Measurements from ENCODE around the gene TRMT61A. TPM values are rescaled to one million over a fixed set of nuclear protein-coding genes. Genes with fewer than 3 reads are reported as not detected.

Gene TRMT61A
- total RNA-seq, 1 donor from 2014 or later: 9.0 TPM

GRCh38 chr14:103558071-103558882 lies 29.3 kb downstream of the TRMT61A start:
- TF ChIP-seq CTCF (conservative IDR thresholded peaks at IDR 0.05; ENCODE audit: low read depth, low read length): no peak
- peak; percentile 98 for DNase-seq (ENCODE audit: low read depth)
- no peak overlapping the region for H3K4me3 ChIP-seq (ENCODE audit: low read depth, low read length)

- no peak for TF ChIP-seq CTCF (conservative IDR thresholded peaks at IDR 0.05; ENCODE audit: low read depth, low read length)
Measured at GRCh38 chr14:103559766-103560165, 30.8 kb downstream of the TRMT61A start.

GRCh38 chr14:103560691-103561090 lies 31.7 kb downstream of the TRMT61A start:
- DNase-seq (ENCODE audit: low read depth): no peak
- no peak for TF ChIP-seq CTCF (conservative IDR thresholded peaks at IDR 0.05; ENCODE audit: low read depth, low read length)
- H3K4me3 ChIP-seq (ENCODE audit: low read depth, low read length): peak overlapping the region; percentile 97

More at GRCh38 chr14:103559766-103560165, 30.8 kb downstream of the TRMT61A start:
- no peak for DNase-seq (ENCODE audit: low read depth)
- peak overlapping the region; percentile 1 for H3K4me3 ChIP-seq (ENCODE audit: low read depth, low read length)

GRCh38 chr14:103561381-103562178 lies 32.6 kb downstream of the TRMT61A start:
- H3K4me3 ChIP-seq (ENCODE audit: low read depth, low read length): peak overlapping the region; percentile 97
- TF ChIP-seq CTCF (conservative IDR thresholded peaks at IDR 0.05; ENCODE audit: low read depth, low read length): no peak
- no peak for DNase-seq (ENCODE audit: low read depth)

GRCh38 chr14:103562179-103562428 lies 33.1 kb downstream of the TRMT61A start:
- no peak for DNase-seq (ENCODE audit: low read depth)

More at GRCh38 chr14:103562179-103562428, 33.1 kb downstream of the TRMT61A start:
- no peak for TF ChIP-seq CTCF (conservative IDR thresholded peaks at IDR 0.05; ENCODE audit: low read depth, low read length)
- peak overlapping the region; percentile 97 for H3K4me3 ChIP-seq (ENCODE audit: low read depth, low read length)

Measured in epithelial cell of proximal tubule (primary cell).